Natural killer cell (primary cell): ENCODE results near the gene DRD4. TPM values are rescaled to one million over a fixed set of nuclear protein-coding genes. Genes with fewer than 3 reads are reported as not detected.

Experiments
- ATAC-seq, 3 donors: fragments of 150-1000 bp in 2 of 3; fragments of 200-7000 bp in 1 of 3; cut with Tn5 transposase; 1 replicate in 1 of 3; 2 replicates in 2 of 3; pipeline ENCODE4 v1.10.0; 2021; ENCODE audit warnings: mild to moderate bottlenecking in 2 of 3, moderate library complexity in 2 of 3
- DNase-seq, 2 donors: peaks; one replicate each; pipeline versions ENCODE4 v3.0.0 to v3.0.0-alpha.2; 2013 to 2021; ENCODE audit warnings: mixed read lengths in 1 of 2
- H3K27ac ChIP-seq: one replicate; pipeline ENCODE4 v1.5.1; 2013; ENCODE audit warnings: mild to moderate bottlenecking, low read length
- H3K27me3 ChIP-seq: one replicate; pipeline ENCODE4 v1.6.1; 2013; ENCODE audit warnings: low read length; ENCODE audit not compliant: control insufficient read depth, insufficient read depth
- H3K36me3 ChIP-seq: one replicate; pipeline ENCODE4 v1.6.1; 2013; ENCODE audit warnings: low read length; ENCODE audit not compliant: control insufficient read depth, insufficient read depth
- H3K4me1 ChIP-seq: one replicate; pipeline ENCODE4 v1.6.1; 2013; ENCODE audit warnings: low read length; ENCODE audit not compliant: control insufficient read depth, insufficient read depth
- H3K4me3 ChIP-seq: one replicate; pipeline ENCODE4 v1.5.1; 2013; ENCODE audit warnings: low read length
- H3K9me3 ChIP-seq: one replicate; pipeline ENCODE4 v1.6.1; 2013; ENCODE audit warnings: low read length; ENCODE audit not compliant: control insufficient read depth, insufficient read depth
- H3K27ac Mint-ChIP-seq, 2 donors: one replicate each; pipeline ENCODE4 v1.8.0; 2022; ENCODE audit warnings: mild to moderate bottlenecking in 2 of 2, mixed read lengths in 2 of 2, moderate library complexity in 1 of 2
- H3K27me3 Mint-ChIP-seq, 2 donors: one replicate each; pipeline ENCODE4 v1.8.0; 2022; ENCODE audit warnings: low read depth in 2 of 2, mixed read lengths in 2 of 2
- H3K36me3 Mint-ChIP-seq: one replicate; pipeline ENCODE4 v1.8.0; 2022; ENCODE audit warnings: mixed read lengths
- H3K4me1 Mint-ChIP-seq, 2 donors: one replicate each; pipeline ENCODE4 v1.8.0; 2022; ENCODE audit warnings: mixed read lengths in 2 of 2
- H3K4me3 Mint-ChIP-seq: one replicate; pipeline ENCODE4 v1.8.0; 2022; ENCODE audit warnings: mild to moderate bottlenecking, moderate library complexity, mixed read lengths
- H3K9me3 Mint-ChIP-seq, 2 donors: one replicate each; pipeline ENCODE4 v1.8.0; 2022; ENCODE audit warnings: mixed read lengths in 2 of 2
- CTCF ChIP-seq: fragments of 200-600 bp; IDR thresholded peaks from one replicate; pipeline ENCODE4 v1.8.0; 2022; ENCODE audit warnings: antibody characterized with exemption
- WGBS: methylation state at CpG from one replicate; pipeline ENCODE4 v1.1.7; 2013; ENCODE audit warnings: missing lambda C conversion rate; ENCODE audit not compliant: insufficient coverage; 5-methylcytosine and 5-hydroxymethylcytosine counted together
- intact Hi-C: fragments of 100-400 bp; cut with micrococcal nuclease; formaldehyde crosslinking; loops from one replicate; pipeline ENCODE4 v1.14.2; 2022
- total RNA-seq, 4 donors: library from RNA; stranded (reverse); fragments of 120-200 nt in 1 of 4; gene quantifications; one replicate each; pipeline versions ENCODE4 v1.2.3 to v1.2.4, GENCODE V29; 2013 to 2022

Gene DRD4
- total RNA-seq, 3 donors from 2014 or later (not counting 1 experiment from before 2014, with no cell fraction given), result 0.49 to 1.2 (median 0.61) TPM

- Mint-ChIP-seq H3K27ac (no peak overlapping the region), H3K4me1 (peaks cover 0 to 8% of the 10 kb centered on the region in 2 donors), H3K9me3 (no peaks in the 10 kb centered on the region), H3K27me3 (peaks cover 0 to 3% of the 10 kb centered on the region in 2 donors), H3K36me3 (no peaks in the 10 kb centered on the region), H3K4me3 (no peak overlapping the region)
- no peak overlapping the region for H3K27ac ChIP-seq
- H3K27me3 ChIP-seq, result peaks cover 4% of the 10 kb centered on the region
- H3K36me3 ChIP-seq, result no peaks in the 10 kb centered on the region
- H3K4me1 ChIP-seq, result peaks cover 10% of the 10 kb centered on the region
- no peak for TF ChIP-seq CTCF
- H3K4me3 ChIP-seq, result no peak overlapping the region
- H3K9me3 ChIP-seq, result no peaks in the 10 kb centered on the region
- ATAC-seq (peak in 1 of 3 donors; percentile 14), DNase-seq (no peak)
- intact Hi-C loops, result no loop called here
- 82% methylated on average over 45 of the region's 45 CpGs for WGBS
These were observed 15.9 kb upstream of the DRD4 start for GRCh38 chr11:620935-621814.

- Histone ChIP-seq H3K36me3 (no peaks in the 10 kb centered on the region), H3K27me3 (peaks cover 9% of the 10 kb centered on the region), H3K27ac (no peak overlapping the region), H3K4me1 (peaks cover 9% of the 10 kb centered on the region), H3K9me3 (no peaks in the 10 kb centered on the region), H3K4me3 (no peak overlapping the region)
- Mint-ChIP-seq H3K27me3 (peaks cover 0 to 3% of the 10 kb centered on the region in 2 donors), H3K27ac (no peak overlapping the region), H3K4me1 (peaks cover 0 to under 1% of the 10 kb centered on the region in 2 donors), H3K9me3 (no peaks in the 10 kb centered on the region), H3K36me3 (no peaks in the 10 kb centered on the region), H3K4me3 (no peak overlapping the region)
- 85% methylated on average over 27 of the region's 27 CpGs for WGBS
- DNase-seq (no peak), ATAC-seq (peak in 2 of 3 donors; percentile 19 to 27)
- TF ChIP-seq CTCF, result no peak
- intact Hi-C loops, result no loop called here
These were observed 15.2 kb upstream of the DRD4 start for GRCh38 chr11:621838-622237.

GRCh38 chr11:623349-623869 is 13.7 kb upstream of the DRD4 start:
- no peaks in the 10 kb centered on the region for H3K36me3 ChIP-seq
- Mint-ChIP-seq H3K27ac (no peak overlapping the region), H3K36me3 (no peaks in the 10 kb centered on the region), H3K9me3 (no peaks in the 10 kb centered on the region), H3K27me3 (peaks cover 10 to 11% of the 10 kb centered on the region in 2 donors), H3K4me3 (no peak overlapping the region), H3K4me1 (peaks cover 9 to 10% of the 10 kb centered on the region in 2 donors)
- peaks cover 10% of the 10 kb centered on the region for H3K4me1 ChIP-seq
- DNase-seq (no peak), ATAC-seq (no peak)
- WGBS, result 90% methylated on average over 15 of the region's 15 CpGs
- H3K9me3 ChIP-seq, result no peaks in the 10 kb centered on the region
- H3K27me3 ChIP-seq, result peaks cover 11% of the 10 kb centered on the region
- H3K27ac ChIP-seq, result no peak overlapping the region
- no peak for TF ChIP-seq CTCF
- no peak overlapping the region for H3K4me3 ChIP-seq
- intact Hi-C loops, result no loop called here
